ENCODE results near the gene ABCA5. TPM values are rescaled to one million over a fixed set of nuclear protein-coding genes. Genes with fewer than 3 reads are reported as not detected.
"Not testable (repeated sequence)": the region's sequence is repeated elsewhere in the genome, so short reads cannot be mapped to it uniquely, and the experiment has no call there.

Gene ABCA5
- total RNA-seq, 3 donors from 2014 or later: 88.8 to 152 (median 93.1) TPM

GRCh38 chr17:69213059-69213813 is 113.7 kb downstream of the ABCA5 start:
- DNase-seq (ENCODE audit: low spot score in 2 of 2): no peak
- no peaks in the 10 kb centered on the region for H3K9me3 ChIP-seq
- intact Hi-C loops (cut with DNase I; ENCODE audit: low total_unique reads): no loop called here
- TF ChIP-seq POLR2A (IDR thresholded peaks at IDR 0.05): no peak
- TF ChIP-seq, protein P1, sequence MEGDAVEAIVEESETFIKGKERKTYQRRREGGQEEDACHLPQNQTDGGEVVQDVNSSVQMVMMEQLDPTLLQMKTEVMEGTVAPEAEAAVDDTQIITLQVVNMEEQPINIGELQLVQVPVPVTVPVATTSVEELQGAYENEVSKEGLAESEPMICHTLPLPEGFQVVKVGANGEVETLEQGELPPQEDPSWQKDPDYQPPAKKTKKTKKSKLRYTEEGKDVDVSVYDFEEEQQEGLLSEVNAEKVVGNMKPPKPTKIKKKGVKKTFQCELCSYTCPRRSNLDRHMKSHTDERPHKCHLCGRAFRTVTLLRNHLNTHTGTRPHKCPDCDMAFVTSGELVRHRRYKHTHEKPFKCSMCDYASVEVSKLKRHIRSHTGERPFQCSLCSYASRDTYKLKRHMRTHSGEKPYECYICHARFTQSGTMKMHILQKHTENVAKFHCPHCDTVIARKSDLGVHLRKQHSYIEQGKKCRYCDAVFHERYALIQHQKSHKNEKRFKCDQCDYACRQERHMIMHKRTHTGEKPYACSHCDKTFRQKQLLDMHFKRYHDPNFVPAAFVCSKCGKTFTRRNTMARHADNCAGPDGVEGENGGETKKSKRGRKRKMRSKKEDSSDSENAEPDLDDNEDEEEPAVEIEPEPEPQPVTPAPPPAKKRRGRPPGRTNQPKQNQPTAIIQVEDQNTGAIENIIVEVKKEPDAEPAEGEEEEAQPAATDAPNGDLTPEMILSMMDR (IDR thresholded peaks at IDR 0.05): no peak
- TF ChIP-seq POLR2AphosphoS5 (IDR thresholded peaks at IDR 0.05): no peak
- no peaks in the 10 kb centered on the region for H3K4me1 ChIP-seq
- H3K36me3 ChIP-seq: no peaks in the 10 kb centered on the region
- no peak overlapping the region for H3K27ac ChIP-seq
- no peak overlapping the region for H3K4me3 ChIP-seq
- H3K27me3 ChIP-seq: no peaks in the 10 kb centered on the region

DNA sequence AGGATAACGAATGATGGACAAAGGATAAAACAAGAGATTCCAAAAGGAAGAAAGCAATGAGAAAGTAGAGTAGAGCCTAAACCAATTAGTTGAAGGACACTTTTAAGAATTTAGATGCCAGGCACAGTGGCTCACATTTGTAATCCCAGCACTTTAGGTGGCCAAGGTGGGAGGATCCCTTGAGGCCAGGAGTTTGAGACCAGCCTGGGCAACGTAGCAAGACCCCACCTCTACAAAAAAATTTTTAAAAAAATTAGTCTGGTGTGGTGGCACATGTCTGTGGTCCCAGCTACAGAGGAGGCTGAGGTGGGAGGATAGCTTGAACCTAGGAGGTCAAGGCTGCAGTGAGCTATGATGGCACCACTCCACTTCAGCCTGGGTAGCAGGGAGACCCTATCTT is 118.3 kb downstream of the ABCA5 start:
- no peak overlapping the region for H3K4me3 ChIP-seq
- TF ChIP-seq, protein P1 (IDR thresholded peaks at IDR 0.05): no peak
- TF ChIP-seq POLR2A (IDR thresholded peaks at IDR 0.05) (no peak), POLR2AphosphoS5 (IDR thresholded peaks at IDR 0.05) (no peak)
- no peaks in the 10 kb centered on the region for H3K36me3 ChIP-seq
- no peak overlapping the region for H3K27ac ChIP-seq
- intact Hi-C loops (cut with DNase I; ENCODE audit: low total_unique reads): no loop called here
- no peaks in the 10 kb centered on the region for H3K4me1 ChIP-seq
- H3K27me3 ChIP-seq: no peaks in the 10 kb centered on the region
- H3K9me3 ChIP-seq: no peaks in the 10 kb centered on the region
- no peak for DNase-seq (ENCODE audit: low spot score in 2 of 2)

DNA sequence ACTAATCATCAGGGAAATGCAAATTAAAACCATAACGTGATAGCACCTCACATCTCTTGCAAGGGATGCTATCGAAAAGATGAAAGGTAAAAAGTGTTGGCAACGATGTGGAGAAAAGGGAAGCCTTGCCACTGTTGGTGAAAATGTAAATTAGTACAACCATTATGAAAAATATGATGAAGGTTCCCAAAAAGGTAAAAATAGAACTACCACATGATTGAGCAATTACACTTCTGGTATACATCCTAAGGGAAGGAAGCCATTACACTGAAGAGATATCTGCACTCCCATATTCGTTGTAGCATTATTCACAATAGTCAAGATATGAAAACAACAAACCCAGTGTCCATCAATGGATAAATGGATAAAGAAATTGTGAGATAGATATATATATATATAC is 119.8 kb downstream of the ABCA5 start:
- Histone ChIP-seq H3K4me1 (no peaks in the 10 kb centered on the region), H3K36me3 (no peaks in the 10 kb centered on the region), H3K4me3 (no peak overlapping the region), H3K27ac (no peak overlapping the region), H3K9me3 (no peaks in the 10 kb centered on the region), H3K27me3 (no peaks in the 10 kb centered on the region)
- TF ChIP-seq POLR2AphosphoS5 (IDR thresholded peaks at IDR 0.05) (no peak), POLR2A (IDR thresholded peaks at IDR 0.05) (no peak)
- TF ChIP-seq, protein P1 (IDR thresholded peaks at IDR 0.05): no peak
- intact Hi-C loops (cut with DNase I; ENCODE audit: low total_unique reads): no loop called here
- no peak for DNase-seq (ENCODE audit: low spot score in 2 of 2)

- no peak for DNase-seq (ENCODE audit: low spot score in 2 of 2)
- Histone ChIP-seq H3K27ac (no peak overlapping the region), H3K4me3 (no peak overlapping the region), H3K4me1 (no peaks in the 10 kb centered on the region), H3K9me3 (no peaks in the 10 kb centered on the region), H3K36me3 (no peaks in the 10 kb centered on the region), H3K27me3 (no peaks in the 10 kb centered on the region)
- intact Hi-C loops (cut with DNase I; ENCODE audit: low total_unique reads): no loop called here
- TF ChIP-seq POLR2AphosphoS5 (IDR thresholded peaks at IDR 0.05): no peak
- TF ChIP-seq, protein P1 (IDR thresholded peaks at IDR 0.05): no peak
- no peak for TF ChIP-seq POLR2A (IDR thresholded peaks at IDR 0.05)
Measured at GRCh38 chr17:69198238-69198637, 128.7 kb downstream of the ABCA5 start.

DNA sequence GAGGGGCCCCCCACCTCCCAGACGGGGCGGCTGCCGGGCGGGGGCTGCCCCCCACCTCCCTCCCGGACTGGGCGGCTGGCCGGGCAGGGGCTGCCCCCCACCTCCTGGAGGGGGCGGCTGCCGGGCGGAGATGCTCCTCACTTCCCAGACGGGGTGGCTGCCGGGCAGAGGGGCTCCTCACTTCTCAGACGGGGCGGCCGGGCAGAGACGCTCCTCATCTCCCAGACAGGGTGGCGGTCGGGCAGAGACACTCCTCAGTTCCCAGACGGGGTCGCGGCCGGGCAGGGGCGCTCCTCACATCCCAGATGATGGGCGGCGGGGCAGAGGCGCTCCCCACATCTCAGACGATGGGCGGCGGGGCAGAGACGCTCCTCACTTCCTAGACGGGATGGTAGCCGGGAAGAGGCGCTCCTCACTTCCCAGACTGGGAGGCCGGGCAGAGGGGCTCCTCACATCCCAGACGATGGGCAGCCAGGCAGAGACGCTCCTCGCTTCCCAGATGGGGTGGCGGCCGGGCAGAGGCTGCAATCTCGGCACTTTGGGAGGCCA is 130.8 kb downstream of the ABCA5 start:
- H3K4me3 ChIP-seq; H3K27me3 ChIP-seq; DNase-seq (ENCODE audit: low spot score in 2 of 2); H3K4me1 ChIP-seq; intact Hi-C loops (cut with DNase I; ENCODE audit: low total_unique reads); H3K9me3 ChIP-seq; H3K36me3 ChIP-seq; H3K27ac ChIP-seq: not testable (repeated sequence)

Other genes with a start within 250 kb of the ABCA5 start
- gene ABCA6, start 185.2 kb downstream of the ABCA5 start, total RNA-seq: 100 to 1,000 TPM in 2 of 3 donors, 10 to 100 TPM in 1; 61.2 to 198 (median 122) TPM
- 10 to 100 TPM; 13.6 to 49.5 (median 16.1) TPM for gene ABCA10, start 98.3 kb downstream of the ABCA5 start, total RNA-seq
- 10 to 100 TPM; 10.9 to 54.9 (median 16.7) TPM for gene MAP2K6, start 87.6 kb upstream of the ABCA5 start, total RNA-seq